Esophagus squamous epithelium (tissue), 4 donors: ENCODE data around the gene LKAAEAR1.

Experiments used
- POLR2A ChIP-seq, 4 donors: fragments of 450-650 bp; IDR thresholded peaks; one replicate each; pipeline ENCODE4 v1.6.1; 2017; ENCODE audit warnings: antibody characterized with exemption in 4 of 4, mild to moderate bottlenecking in 4 of 4, moderate library complexity in 3 of 4
- TF ChIP-seq, protein P1 (sequence below), 6 experiments: fragments of 450-650 bp in 4 of 6; fragments of 200-600 bp in 2 of 6; sonication (generic) in 2 of 6; IDR thresholded peaks; one replicate each; pipeline ENCODE4 v1.5.1; 2016 to 2019; ENCODE audit warnings: antibody characterized with exemption in 6 of 6, mild to moderate bottlenecking in 4 of 6, moderate library complexity in 4 of 6

DNA sequence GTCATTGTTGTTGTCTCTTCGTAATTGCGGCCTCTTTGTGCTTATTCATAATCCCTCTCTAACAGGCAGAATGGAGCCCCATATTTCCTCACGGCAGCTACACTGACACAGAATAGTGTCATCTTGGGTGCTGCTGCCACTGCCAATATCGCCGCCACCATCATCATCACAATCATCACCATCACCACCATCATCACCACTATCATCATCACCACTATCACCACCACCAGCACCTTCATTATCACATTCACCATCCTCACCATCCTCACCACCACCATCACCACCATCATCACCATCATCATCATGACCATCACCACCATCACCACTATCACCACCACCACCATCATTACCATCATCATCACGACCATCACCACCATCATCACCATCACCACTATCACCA, 12.3 kb upstream of the LKAAEAR1 start:
- TF ChIP-seq, protein P1, sequence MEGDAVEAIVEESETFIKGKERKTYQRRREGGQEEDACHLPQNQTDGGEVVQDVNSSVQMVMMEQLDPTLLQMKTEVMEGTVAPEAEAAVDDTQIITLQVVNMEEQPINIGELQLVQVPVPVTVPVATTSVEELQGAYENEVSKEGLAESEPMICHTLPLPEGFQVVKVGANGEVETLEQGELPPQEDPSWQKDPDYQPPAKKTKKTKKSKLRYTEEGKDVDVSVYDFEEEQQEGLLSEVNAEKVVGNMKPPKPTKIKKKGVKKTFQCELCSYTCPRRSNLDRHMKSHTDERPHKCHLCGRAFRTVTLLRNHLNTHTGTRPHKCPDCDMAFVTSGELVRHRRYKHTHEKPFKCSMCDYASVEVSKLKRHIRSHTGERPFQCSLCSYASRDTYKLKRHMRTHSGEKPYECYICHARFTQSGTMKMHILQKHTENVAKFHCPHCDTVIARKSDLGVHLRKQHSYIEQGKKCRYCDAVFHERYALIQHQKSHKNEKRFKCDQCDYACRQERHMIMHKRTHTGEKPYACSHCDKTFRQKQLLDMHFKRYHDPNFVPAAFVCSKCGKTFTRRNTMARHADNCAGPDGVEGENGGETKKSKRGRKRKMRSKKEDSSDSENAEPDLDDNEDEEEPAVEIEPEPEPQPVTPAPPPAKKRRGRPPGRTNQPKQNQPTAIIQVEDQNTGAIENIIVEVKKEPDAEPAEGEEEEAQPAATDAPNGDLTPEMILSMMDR (IDR thresholded peaks at IDR 0.05) = no peak
- TF ChIP-seq POLR2A (IDR thresholded peaks at IDR 0.05) = no peak
